Suppressor macrophage (primary cell): ENCODE results near the gene LAPTM4A.

Source experiments
- DNase-seq, 4 experiments: peaks; one replicate each; pipeline ENCODE4 v3.0.0-alpha.2; 2020 to 2022

LAPTM4A gene

GRCh38 chr2:20018601-20019152, 32.8 kb downstream of the LAPTM4A start:
- no peak for DNase-seq

GRCh38 chr2:20016346-20016745, 35.1 kb downstream of the LAPTM4A start:
- DNase-seq = no peak

DNA sequence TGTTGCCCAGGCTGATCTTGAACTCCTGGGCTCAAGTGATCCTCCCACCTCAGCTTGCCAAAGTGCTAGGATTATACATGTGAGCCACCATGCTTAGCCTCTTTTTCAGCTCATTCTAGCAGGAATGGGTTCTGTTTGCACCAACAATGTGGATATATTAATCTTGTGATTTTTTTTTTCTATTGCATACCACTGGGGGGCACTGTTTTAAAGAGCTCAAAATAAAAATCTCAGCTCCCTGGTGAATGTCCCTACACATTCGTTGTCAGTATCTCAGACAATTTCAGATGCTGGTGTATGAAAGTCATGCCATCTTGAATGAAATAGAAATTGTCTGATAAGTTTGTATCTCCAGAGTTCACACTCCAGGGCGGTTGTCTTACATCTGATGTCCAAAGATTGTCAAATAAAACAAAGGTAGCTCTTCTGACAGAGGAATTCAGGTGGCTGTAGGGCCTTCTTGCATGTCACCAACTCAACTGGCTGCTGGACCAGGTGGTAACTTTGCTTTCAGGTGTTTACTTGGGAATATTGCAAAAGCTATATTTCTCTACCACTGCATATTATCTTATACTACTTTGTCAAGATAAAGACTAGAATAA, 35.8 kb downstream of the LAPTM4A start:
- peak; percentile 34 to 82 (median 62) for DNase-seq

DNA sequence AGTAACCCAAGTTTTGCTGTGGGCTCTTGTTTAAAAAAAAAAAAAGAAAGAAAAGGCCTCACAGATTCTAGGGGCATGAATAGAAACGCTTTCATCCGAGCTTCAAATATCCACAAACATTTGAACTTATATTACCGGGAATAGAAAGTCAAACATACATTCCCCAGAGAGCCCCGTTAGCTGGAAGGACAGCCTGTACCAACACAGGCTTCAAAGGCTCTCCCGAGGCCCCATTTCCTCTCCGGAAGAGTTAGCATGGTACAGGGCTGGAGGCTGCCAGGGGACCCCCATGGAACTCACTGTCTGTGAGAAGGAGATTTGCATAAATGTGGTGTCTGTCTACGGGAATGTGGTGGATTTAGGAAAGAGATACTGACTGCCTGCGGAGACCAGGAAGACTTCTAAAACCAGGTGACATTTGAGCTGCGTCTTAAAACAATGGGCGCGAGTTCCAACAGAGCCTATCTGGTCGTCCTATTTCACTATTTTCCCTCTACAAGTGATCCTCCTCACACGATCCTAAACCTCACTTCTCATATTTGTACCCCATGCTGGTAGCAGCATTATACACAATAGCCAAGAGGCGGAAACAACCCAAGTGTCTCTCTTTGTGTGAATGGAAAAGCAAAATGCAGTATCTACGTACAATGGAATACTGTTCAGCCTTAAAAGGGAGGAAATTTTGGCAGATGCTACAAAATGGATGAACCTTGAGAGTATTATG, 38.1 kb downstream of the LAPTM4A start:
- DNase-seq = peak in 1 of 4 experiments; percentile 5

GRCh38 chr2:20012282-20013125, 38.9 kb downstream of the LAPTM4A start, which contains the start of gene MATN3:
TSS of gene MATN3 (minus strand) at chr2:20012668. CDS start at chr2:20012631, 37 bp downstream.
- DNase-seq = peak; percentile 14 to 67 (median 46)

DNA sequence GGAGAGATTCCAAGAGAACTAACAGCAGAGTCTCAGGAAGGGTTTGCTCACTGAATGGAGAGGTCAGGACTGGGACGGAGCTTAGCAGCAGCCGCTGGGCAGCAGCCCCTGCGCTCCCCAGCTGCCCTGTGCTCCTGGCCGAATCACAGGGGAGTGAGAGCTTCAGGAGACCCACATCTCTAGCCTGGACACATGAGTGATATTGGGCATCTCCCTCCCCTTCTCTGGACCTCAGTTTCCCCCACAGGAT, 39.5 kb downstream of the LAPTM4A start:
- DNase-seq = no peak

DNA sequence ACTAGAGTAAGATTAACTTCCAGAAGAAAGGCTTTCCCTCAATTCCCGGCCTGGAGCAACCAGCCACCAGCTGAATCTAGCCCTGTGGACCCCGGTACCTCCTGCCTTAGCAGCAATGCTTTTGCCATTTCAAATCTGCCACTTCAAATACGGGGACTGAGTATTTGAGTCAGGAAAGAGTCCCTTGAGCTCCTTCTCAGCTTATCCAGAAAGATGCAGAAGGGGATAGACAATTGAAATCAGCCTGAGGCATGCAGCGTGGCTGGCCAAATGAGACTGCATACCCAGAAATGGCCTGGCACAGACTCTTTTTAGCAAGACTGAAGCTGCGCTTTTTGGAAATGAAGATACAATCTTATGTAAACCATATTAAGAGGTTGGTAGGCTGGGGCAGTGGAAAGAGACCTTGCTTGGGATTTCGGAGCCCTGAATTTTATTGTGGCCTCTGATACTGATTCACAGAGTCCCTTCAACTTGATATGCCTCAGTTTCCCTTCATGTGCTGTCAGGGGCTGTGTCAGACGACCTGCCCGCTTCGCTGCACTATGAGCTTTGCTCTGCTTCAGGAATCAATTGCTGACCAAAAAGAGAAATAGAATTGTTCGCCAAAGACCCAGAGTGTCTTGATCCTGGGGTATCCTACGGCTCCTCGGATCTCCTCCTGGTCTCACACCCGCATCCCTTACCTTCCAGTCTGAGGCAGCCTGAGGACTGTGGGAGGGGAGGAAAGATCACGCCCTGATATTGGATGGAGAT, 40.0 kb downstream of the LAPTM4A start:
- DNase-seq = no peak

DNA sequence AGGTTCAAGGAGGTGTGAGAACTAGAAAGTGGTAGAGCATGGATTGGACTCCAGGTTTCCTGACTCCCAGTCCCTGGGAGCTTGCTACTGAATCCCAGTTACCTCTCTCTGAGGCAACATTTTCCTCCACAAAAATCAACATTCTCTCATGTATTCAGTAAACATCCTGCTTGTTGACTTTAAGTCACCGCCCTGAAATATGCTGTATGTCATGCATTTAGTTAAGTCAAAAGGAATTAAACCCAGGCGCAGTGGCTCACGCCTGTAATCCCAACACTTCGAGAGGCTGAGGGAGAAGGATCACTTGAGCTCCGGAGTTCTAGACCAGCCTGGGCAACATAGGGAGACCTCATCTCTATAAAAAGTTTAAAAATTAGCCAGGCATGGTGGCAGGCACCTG, 42.7 kb downstream of the LAPTM4A start:
- no peak for DNase-seq

- DNase-seq = no peak
These were observed 45.4 kb downstream of the LAPTM4A start for GRCh38 chr2:20005891-20006470.

GRCh38 chr2:20005067-20005627, 46.3 kb downstream of the LAPTM4A start:
- no peak for DNase-seq

GRCh38 chr2:20001361-20001863, 50.0 kb downstream of the LAPTM4A start:
- DNase-seq = no peak

- DNase-seq = no peak
These were observed 57.7 kb downstream of the LAPTM4A start for GRCh38 chr2:19993731-19994130.

DNA sequence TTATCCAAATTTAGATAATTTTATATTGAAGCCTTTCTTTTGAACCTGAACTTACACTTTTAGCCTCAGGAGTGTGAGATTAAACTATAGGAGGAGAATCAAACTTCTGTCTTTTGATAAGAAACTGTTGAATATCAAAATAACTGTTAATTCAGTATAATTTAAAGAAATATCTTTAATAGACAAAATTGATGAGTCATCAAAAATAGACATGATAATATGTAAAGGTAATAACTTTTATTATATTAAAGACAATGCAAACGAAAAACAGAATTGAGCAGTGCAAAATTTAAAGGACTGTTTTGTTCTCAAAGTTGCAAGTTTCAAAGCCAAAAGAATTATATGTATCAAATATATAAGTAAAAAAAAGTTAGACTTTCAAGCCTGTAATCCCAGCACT, 59.5 kb downstream of the LAPTM4A start:
- no peak for DNase-seq

DNA sequence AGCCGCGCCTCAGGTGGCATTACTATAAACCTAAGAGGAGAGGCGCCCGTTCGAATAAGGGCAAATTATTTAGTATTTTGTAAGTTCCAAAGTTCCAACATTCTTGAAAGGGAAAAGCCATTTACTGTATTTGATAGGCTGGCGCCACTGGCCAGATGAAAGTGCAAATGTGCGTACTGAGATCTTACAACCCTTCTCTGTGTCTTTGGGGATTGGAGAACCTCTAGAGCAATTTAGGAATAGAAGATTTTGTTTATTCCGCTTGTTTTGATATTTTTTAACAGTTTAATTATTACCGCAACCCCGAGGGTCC, 61.1 kb downstream of the LAPTM4A start:
- no peak for DNase-seq

DNA sequence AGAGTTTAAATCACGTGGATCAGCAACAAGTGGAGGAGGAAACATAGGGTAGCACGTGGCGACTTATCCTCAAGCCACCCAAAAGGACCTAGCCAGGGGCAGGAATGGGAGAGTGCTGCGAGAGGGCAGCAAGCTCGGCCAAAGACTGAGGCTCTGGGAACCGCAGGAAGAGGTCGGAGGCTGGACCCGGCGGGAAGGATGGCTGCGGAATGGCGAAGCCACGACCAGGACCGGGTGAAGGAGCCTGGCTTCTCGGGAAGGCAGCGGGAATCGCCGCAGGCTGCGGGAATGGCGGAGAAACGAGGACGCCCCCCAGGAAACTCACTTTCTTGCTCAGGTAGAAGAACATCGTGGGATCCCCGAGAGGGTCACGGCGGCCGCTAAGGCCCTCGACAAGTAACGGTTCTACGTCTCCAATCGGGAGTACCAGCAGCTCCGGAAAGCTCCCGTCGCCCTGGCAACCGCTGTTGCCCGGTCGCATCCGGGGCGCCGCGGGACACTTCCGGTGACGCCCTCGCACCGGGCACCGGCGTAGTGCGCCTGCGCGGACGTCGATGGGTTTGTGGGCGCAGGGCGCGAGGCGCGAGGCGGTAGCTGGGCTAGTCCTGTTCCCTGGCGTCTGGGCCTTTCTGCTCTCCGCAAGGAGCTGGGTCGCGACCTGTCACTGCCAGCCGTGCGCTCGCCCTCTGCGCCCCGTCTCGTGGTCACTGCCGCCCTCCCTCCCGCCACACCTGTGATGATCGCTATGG, 61.6 kb downstream of the LAPTM4A start, which contains the start of gene WDR35:
Gene WDR35 (minus strand): TSS at position 439 of the 749 bp plus-strand sequence. CDS start 90 bp downstream, at position 349.
- DNase-seq = peak; percentile 95 to 98 (median 96)

GRCh38 chr2:19989342-19989666, 62.1 kb downstream of the LAPTM4A start:
- no peak for DNase-seq

DNA sequence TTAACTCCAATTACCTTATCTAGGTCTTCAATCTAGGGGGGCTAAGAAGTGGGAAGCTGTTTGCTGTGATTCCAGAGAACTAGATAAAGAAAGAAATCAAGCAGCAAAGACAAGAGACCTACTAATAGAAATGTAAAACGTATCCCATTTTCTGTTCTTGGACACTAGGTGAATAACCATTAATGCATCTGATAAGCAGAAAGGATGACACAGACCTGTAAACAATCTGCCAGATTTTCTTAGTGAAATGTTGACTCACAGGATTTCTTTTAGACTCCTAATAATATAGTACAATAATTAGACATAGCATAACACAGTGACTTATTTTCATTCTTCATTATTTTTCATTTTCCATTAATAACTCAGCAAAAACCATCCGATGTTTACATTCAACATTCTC, 62.8 kb downstream of the LAPTM4A start:
- no peak for DNase-seq

GRCh38 chr2:19987936-19988335, 63.5 kb downstream of the LAPTM4A start:
- DNase-seq = peak; percentile 5 to 41 (median 10)
